Stimulated activated CD8-positive, alpha-beta memory T cell treated with anti-CD3 and anti-CD28 coated beads, Interleukin-2, amount 100 ng/mL, for 48 hours (primary cell): ENCODE measurements around the gene MRPL43.
A peak's percentile ranks its signal among the peaks of the same experiment; 100 is the strongest.
"Not testable (repeated sequence)": the region's sequence is repeated elsewhere in the genome, so short reads cannot be mapped to it uniquely, and the experiment has no call there.

Experiments used
- DNase-seq, 2 donors: peaks; one replicate each; pipeline ENCODE4 v3.0.0-alpha.2; 2020; ENCODE audit warnings: low read depth in 2 of 2

The MRPL43 gene

DNA sequence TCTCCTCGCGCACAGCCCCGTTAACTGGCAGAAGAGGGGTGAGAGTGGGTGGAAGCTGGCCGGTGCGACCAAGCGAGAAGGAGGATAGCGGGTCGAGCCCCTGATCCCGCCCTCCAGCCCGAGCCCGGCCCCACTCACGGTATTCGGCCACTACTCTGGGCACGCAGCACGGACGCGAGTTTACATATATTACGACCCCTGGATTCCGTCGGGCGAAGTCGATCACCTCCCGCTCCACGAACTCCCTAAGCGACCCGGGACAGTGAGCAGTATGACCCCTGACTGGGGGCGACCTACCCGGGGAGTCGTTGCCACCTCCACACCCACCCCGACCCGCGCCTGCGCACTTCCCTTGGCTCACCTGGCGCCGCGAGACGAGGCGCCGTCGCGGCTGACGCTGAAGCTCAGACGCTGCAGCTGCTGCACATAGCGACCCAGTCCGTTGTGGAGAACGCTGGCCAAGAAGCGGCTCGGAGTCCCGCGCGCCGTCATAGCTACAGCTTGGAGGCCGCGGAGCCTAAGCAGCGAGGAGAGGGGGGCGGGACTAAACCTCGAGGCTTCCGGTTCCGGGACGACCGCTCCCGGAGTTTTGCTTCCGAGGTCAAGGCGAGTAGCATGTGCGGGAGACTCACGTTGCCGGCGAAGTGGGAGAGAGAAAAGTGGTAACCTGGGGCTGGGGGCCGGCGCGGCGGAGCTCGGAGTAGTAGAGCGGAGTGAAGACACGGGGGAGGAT is at the start of gene MRPL43, which contains the start of gene TWNK:
MRPL43 (minus strand) TSS at position 546 of the 733 bp plus-strand sequence; CDS start at position 492, 54 bp downstream.
TWNK (plus strand) TSS at position 592 of the 733 bp plus-strand sequence. CDS start 668 bp downstream, outside the sequence.
- peak; percentile 74 to 81 for DNase-seq

DNA sequence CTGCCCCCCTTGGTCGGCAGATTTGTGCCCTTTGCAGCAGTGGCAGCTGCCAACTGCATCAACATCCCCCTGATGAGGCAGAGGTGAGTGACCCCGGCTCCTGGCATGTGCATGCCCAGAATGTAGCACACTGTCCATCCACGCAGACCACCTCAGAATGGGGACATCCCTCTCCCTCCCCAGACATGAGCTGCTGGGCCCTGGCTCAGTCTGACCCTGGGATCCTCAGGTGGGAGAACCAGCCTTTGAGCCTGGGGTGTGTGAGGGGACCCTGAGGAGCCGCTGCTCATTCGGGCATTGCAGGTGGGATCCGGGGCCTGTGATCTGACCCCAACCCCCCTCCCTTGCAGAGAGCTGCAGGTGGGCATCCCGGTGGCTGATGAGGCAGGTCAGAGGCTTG is 49.4 kb upstream of the MRPL43 start:
- no peak for DNase-seq

DNA sequence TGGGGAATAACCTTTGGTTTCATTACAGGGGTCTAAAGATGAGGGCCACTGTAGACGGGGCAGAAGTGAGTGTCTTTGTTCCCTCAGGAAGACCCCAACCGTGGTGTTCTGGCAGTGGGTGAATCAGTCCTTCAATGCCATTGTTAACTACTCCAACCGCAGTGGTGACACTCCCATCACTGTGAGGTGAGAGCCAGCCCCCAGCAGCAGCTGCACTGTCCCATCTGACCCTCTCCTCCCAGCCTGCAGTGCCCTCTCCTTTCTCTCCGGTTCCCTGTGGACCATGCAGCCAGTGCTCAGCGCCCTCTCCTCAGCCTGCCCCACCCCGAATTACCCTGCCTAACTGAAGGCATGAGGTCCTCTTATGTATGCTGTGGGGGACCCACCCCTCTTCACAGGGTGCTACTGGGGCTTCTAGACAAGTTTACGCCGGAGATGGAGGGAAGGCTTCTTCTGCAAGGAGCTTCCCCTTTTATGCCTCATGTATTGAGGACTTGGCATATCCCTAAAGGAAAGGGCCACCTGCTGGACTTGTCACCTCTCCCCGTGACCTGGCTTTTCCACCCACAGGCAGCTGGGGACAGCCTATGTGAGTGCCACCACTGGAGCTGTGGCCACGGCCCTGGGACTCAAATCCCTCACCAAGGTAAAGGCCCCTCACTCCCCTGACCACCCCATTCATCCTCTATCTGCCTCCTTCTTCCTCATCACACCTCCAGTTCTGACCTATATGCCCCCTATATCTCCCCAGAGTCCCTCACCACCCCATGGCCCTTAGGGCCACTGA is 48.8 kb upstream of the MRPL43 start:
- DNase-seq, result no peak

DNA sequence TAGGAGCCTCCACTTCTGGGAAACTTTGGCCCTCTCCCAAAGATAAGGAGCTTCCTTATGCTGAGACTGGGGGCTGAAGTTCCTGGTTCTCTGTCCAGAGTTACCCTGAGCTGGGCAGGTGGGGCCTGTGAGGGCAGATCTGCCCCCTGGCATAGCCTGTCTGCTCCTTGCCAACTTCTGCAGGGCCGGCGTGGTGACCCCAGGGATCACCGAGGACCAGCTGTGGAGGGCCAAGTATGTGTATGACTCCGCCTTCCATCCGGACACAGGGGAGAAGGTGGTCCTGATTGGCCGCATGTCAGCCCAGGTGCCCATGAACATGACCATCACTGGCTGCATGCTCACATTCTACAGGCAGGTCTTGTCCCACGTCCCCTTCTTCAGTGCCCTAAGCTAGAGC is 48.0 kb upstream of the MRPL43 start:
- no peak for DNase-seq

DNA sequence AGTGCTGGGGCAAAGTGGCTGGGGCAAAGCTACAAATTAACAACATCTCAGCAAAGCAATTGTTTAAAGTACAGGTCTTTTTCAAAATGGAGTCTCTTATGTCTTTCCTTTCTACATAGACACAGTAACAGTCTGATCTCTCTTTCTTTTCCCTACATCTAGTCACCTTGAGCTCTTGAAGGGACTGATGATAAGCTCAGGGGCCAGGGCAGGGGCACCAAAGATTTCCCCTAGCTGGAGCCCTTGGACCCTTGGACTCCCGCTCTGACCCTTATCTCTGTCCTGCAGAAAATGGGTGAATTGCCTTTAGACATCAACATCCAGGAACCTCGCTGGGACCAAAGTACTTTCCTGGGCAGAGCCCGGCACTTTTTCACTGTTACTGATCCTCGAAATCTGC is 47.1 kb upstream of the MRPL43 start:
- not testable (repeated sequence) for DNase-seq

DNA sequence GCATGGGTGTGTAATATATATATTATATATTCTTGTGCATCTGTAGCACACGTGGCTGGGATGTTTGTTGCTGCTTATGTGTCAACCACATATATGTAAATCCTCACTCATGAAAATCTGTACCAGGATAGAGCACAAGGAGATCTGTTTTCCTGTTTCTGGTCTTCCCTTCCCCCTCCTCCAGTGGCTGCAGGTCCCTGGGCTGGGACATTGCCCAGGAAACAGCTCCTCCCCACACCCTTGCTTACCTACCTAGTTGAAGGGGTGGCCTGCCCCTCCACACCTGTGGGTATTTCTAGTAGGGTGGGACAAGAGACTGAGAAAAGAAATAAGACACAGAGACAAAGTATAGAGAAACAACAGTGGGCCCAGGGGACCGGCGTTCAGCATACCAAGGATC is 46.0 kb upstream of the MRPL43 start:
- no peak for DNase-seq

DNA sequence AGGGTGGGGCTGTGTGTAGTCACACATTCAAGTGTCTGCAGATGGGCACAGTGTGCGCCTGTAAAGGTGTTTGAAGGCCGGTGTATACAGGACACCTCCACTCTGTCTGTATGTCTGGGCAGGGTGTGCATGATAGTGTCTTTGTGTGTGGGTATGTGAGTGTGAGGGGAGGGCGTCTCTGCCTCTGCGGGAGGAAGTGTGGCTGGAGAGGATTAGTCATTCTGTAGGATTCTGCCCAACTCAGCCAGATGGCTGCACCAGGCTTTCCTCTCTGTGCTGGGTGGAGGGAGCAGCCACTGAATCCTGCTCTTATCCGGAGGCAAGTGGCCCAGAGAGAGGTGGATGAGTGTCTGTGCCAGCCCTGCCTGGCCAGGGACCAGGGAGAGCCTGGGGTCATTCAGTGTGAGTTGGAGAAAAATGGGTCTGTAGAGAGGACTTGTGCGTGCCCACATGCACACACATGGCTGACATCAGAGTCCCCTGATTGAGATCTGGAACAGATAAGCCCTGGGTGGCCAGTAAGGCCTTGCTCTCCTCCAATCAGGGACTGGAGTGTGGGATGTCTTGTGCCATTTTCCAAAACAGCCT is 45.4 kb upstream of the MRPL43 start:
- DNase-seq, result peak in 1 of 2 donors; percentile 48

DNA sequence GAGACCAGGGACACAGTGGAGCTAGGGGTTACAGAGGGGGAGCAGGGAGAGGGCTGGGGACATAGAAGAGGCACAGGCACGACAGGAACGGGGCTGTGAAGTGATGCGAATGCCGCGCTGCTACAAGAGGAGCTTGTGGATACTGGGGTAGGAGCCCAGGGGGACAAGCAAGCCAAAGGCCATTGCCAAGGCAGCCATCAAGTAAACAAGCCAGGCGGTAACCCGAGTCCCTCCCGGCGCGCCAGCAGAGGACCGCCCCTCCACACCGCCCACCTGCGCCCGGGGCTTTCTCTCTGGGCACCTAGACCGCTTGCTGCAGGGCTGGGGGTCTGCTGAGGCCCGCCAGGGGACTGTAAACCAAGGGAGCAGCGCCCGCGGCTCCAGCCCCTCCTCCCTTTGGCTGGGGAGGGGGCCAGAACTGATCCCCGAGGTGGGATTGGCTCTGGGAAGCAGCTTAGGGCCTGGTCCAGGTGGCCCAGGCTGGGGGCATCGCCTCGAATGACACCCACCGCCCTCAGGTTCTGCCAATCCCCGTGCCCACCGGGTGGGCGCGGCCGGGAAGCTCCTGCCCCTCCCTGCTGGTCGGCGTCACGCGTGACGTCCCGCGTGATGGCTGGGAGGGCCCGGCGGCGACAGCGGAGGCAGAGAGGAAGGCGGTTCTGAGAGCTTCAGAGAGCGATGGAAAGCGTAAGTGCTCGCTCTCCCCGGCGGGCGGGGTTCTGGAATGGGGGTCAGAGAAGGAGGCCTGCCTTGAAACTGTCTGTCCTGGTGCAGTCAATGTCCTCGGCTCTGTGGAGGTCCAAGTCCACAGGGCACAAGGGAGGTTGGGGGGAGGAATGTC is 44.7 kb upstream of the MRPL43 start:
- peak; percentile 57 to 60 for DNase-seq

DNA sequence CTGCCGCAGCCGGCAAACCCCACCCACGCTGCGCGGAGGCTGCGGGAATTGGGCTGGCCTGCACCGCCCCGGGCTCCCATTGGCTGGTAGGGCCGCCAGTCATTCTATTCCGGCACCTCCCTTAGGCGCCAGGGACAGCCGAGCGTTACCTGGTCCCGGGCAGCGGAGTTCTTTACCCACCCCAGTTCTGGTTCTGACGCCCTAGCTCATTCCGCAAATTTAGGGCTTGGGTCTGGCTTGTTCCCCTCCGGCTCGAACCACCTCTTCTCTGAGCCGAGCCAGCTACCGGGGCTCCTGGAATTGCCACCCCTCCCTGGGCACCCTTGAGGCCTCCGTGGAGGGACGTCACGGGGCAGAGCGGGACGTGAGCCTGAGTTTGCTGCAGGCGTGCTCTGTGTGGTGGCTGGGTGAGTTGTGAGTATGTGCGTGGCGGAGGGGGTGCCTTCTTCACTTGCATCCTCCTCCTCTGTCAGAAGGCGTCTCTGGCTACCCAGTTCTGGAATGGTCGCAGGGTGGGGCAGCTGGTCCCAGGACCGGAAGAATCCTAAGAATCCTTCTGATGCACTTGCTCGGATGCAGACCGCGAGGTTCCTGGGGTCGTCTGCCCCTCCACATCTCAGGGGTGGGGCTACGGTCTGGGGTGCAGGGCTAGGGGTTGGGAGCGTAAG is 44.0 kb upstream of the MRPL43 start, which contains the start of the genes PDZD7 and SFXN3:
PDZD7 (minus strand) TSS at position 2 of the 668 bp plus-strand sequence. CDS start 910 bp downstream, outside the sequence.
SFXN3 (plus strand) TSS at position 107 of the 668 bp plus-strand sequence. CDS start 3,461 bp downstream, outside the sequence.
- peak; percentile 94 to 97 for DNase-seq

DNA sequence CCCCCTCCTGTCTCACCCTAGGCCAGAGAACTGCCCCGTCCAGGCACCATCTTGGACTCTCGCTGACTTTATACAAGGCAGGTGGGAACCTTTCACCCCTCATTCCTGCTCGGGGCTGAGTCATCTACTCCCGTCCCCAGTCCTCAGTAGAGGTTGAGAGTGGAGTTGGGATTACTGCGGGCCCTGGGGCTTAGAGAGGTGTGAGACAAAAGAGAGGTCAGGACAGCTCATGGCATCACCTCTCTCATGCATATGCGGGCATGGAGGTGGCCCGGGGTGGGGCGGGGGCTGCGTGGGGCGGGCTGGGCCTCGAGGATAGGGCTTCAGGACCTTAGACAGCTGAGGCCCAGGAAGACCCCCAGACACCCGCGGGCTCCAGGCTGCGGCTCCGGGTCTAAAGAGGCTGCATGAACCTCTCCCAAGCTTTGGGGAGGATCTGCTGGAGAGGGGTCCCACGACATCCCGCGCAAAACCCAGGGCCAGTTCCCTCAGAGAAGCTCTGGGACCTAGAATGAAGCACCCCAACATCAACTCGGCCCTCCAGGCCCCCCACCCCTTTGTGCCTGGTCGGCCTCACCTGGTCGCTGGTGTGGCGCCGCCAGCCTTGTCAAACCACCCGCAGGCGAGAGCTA is 43.3 kb upstream of the MRPL43 start:
- DNase-seq, result no peak

DNA sequence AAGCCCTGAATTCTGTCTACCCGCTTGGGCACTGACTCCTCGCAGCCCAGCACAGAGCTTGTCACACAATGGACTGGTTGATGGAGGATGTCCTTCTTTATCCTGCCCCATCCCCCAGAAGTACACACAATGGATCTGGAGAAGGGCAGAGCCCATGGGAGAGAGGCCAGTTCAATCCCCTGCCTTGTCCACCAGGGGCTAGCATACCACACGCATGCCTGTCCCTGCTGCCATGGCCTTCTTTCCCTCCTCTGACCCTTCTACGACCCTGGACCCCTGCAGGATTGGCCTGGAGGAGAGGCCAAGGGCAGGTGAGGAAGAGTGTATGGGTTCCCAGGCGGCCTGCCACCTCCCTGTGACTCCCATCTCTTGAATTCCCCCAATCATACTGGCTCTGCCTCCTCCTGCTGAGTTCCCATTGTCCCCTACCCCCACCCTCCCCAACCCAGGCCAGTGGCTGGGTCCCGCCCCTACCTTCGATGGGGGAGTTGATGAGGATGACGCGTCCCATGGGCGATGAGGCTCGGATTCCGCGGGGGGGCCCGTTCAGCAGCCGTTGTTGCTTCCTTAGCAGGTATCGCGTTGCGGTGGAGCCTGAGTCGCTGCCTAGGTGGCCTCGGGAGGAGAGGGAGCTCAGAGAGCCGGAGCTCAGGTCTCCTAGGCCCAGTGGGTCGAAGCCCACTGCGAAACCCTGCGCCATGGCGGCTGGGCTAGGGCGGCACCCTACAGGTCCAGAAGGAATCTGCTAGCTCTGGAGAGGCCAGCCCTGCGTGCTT is 42.4 kb upstream of the MRPL43 start:
- no peak for DNase-seq

DNA sequence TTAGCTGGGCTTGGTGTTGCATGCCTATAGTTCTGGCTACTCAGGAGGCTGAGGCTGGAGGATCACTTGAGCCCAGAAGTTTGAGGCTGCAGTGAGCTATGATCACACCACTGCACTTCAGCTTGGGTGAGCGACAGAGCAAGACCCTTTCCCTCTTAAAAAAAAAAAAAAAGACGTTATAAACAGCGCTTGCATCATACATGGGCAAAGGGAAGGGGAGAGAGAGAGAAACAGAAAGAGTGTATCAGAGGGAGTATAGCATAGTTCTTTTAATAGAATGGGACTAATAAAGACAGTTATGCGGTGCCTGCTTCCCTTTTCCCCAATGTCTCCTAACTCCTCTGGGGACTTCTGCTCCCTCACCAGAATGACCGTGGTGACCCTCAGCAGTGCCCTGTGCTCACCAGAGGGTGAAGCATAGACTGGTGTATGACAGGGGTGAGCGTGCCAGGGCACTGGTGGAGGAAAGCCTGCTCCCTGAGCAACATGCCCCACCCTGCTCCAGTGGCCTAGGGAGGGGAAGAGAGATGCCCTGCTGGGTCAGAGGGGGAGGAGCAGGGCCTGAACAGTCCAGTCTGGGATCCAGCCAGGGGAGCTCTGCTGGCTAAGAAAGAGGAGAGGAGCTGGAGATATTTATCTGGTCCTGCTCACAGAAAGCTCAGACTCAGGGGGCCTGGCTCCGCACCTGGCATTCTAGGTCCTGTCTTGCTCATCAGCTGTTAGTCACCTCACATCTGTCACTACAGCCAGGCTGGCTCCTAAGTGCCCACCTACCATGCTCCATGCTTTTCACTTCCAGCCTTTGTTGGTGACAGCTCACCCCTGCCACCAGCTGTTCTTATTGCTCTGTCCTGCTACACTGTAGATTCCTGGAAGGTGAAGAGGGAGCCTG is 41.4 kb upstream of the MRPL43 start:
- DNase-seq, result no peak

DNA sequence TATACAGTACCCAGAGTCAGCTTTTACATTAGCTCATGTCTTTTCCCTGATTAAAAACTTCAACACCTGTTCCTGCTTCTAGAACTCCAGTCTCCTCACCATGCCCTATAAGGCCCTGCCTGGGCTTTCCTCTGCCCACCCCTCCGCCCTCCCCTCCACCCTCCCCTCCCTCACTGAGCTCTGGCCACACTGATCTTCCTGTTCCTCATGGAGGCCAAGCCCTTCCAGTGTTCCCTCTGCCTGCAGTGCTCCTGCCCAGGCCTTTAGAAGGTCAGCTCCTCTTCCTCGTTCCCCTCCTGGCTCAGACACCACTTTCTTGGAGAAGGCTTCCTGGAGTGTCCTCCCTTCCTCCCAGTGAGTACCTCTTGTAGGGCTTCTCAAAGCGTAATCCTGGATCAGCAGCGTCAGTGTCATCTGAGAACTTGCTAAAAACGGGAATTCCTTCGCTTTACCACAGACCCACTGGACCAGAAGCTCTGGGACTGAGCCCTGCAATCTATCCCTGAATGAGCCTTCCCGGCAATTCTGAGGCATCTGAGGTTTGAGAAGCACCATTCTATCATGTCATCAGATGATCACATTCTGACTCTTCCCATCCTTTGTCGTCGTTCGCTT is 39.9 kb upstream of the MRPL43 start:
- DNase-seq, result no peak

DNA sequence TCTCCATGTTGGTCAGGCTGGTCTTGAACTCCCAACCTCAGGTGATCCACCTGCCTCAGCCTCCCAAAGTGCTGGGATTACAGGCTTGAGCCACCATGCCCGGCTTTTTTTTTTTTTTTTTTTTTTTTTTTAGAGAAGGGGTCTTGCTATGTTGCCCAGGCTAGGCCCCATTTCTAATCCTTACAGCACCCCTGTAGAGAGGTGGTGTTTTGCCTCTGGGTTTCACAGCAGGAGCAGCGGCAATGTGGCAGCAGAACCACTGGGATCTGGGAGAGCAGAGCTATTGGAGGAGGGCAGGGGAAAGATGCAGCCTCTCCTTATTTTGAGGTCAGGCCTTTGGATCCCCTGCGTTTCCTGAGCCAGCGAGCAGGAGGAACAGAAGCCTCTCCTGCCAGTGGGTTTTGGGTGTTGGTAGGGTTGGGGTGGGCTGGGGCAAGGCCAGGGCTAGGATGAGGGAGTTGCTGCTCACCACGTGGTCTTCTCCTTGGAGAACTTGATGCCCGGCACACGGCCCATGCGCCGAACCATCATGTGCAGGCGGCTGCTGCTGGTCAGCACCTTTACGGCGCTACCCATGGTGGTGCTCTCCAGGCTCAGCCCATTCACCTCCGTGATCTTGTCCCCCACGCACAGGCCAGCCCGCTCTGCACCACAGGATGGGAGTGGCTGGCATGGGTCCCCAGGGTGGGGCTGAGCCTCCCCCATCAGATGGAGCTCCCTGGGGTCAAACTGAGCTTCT is 35.8 kb upstream of the MRPL43 start:
- no peak for DNase-seq

DNA sequence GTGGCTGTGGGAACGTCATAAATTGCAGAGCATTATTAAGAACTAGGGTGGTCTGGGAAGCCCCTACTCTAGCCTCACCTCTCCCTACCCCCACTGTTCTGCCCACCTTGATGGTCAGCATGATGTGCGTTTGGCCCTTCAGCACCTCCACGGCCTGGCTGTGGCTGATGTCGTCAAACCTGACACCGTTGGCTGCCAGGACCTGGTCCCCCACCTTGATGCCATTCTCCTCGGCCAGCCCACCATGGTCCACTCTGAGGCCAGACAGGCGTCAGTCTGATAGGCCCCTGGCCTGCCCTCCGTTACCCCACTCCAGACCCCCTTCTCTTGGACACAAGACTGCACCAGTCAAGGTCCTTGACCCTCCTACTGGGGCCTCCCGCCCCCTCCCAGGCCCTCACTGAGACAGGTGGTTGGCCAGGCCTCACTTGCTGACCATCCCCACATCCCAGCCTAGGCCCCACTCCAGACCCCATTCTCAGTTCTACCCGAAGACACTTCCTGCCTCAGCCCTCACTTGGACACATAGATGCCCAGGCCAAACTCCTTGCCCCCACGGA is 34.5 kb upstream of the MRPL43 start:
- no peak for DNase-seq

DNA sequence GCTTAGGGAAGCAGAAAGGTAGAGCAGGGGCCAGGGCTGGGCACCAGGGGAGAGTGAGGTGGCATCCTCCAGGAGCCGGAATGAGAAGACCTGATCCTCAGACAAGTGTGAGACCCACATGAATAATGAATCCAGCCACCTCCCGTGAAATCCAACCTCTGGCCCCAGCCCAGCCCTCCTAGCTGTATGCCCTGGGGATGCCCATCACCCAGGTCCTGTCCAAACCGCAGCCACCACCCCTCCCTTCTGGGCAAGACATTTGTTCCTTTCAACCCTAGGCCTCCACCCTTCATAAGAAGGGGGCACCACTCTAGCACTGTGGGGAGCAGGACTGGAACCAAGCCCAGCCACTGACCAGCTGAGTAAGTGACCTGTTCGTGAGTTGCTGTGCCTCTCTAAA is 33.9 kb upstream of the MRPL43 start:
- DNase-seq, result no peak
